GM23338 (cell line): Measurements from ENCODE around the gene DAPK1.

Experiments used
- CREB1 ChIP-seq: fragments of 250-450 bp; sonication (Bioruptor Pico); IDR thresholded peaks from 2 replicates; pipeline ENCODE4 v1.5.0; 2020; ENCODE audit warnings: low read depth, mild to moderate bottlenecking, moderate library complexity
- CTCF ChIP-seq, 2 experiments: fragments of 200-600 bp in 1 of 2; sonication (generic) in 1 of 2; conservative IDR thresholded peaks; 2 replicates each; pipeline versions ENCODE4 v1.5.1 to v1.6.1; 2016 to 2017; ENCODE audit warnings: antibody characterized with exemption in 2 of 2, low read depth in 2 of 2, mild to moderate bottlenecking in 2 of 2, moderate library complexity in 1 of 2
- EZH2 ChIP-seq: fragments of 200-600 bp; sonication (generic); IDR thresholded peaks from one replicate; pipeline ENCODE4 v1.8.0; 2017; ENCODE audit warnings: antibody characterized with exemption, mild to moderate bottlenecking, low read depth; ENCODE audit not compliant: unreplicated experiment
- EZH2phosphoT487 ChIP-seq: fragments of 200-600 bp; sonication (generic); IDR thresholded peaks from one replicate; pipeline ENCODE4 v1.8.1; 2018; ENCODE audit warnings: antibody characterized with exemption; ENCODE audit not compliant: unreplicated experiment
- JUNB ChIP-seq: IDR thresholded peaks from one replicate; pipeline ENCODE4 v1.6.1; 2016; ENCODE audit warnings: antibody characterized with exemption; ENCODE audit not compliant: unreplicated experiment
- POLR2AphosphoS5 ChIP-seq: IDR thresholded peaks from 2 replicates; pipeline ENCODE4 v1.6.1; 2016; ENCODE audit warnings: antibody characterized with exemption, low read depth
- REST ChIP-seq: IDR thresholded peaks from one replicate; pipeline ENCODE4 v1.6.1; 2018; ENCODE audit warnings: antibody characterized with exemption; ENCODE audit not compliant: unreplicated experiment
- STAT1 ChIP-seq: IDR thresholded peaks from one replicate; pipeline ENCODE4 v1.6.1; 2016; ENCODE audit warnings: antibody characterized with exemption; ENCODE audit not compliant: unreplicated experiment
- ZNF114 ChIP-seq: fragments of 250-450 bp; sonication (Bioruptor Pico); IDR thresholded peaks from 2 replicates; pipeline ENCODE4 v1.5.0; 2020; ENCODE audit warnings: mild to moderate bottlenecking, moderate library complexity
- ZNF331 ChIP-seq: fragments of 250-450 bp; sonication (Bioruptor Pico); IDR thresholded peaks from 2 replicates; pipeline ENCODE4 v1.5.0; 2020; ENCODE audit warnings: low read depth, mild to moderate bottlenecking, moderate library complexity

GRCh38 chr9:87603854-87604490 lies 106.3 kb downstream of the DAPK1 start:
- TF ChIP-seq CTCF (conservative IDR thresholded peaks at IDR 0.05; ENCODE audit: low read depth in 2 of 2) (no peak), POLR2AphosphoS5 (no peak), EZH2 (no peak), EZH2phosphoT487 (no peak), CREB1 (CRISPR knock-in tag) (no peak), ZNF331 (CRISPR knock-in tag) (no peak), JUNB (no peak), REST (no peak), ZNF114 (CRISPR knock-in tag) (no peak), STAT1 (no peak)
